GM12873 (cell line): ENCODE results near the gene LRFN5.

Experiments used
- TF ChIP-seq, protein P1 (sequence below): IDR thresholded peaks from 2 replicates; pipeline ENCODE4 v1.5.1; 2012; ENCODE audit warnings: low read depth, mild to moderate bottlenecking, moderate library complexity, low read length, control low read depth; ENCODE audit not compliant: insufficient read depth; ENCODE audit errors: missing control alignments

LRFN5 gene

DNA sequence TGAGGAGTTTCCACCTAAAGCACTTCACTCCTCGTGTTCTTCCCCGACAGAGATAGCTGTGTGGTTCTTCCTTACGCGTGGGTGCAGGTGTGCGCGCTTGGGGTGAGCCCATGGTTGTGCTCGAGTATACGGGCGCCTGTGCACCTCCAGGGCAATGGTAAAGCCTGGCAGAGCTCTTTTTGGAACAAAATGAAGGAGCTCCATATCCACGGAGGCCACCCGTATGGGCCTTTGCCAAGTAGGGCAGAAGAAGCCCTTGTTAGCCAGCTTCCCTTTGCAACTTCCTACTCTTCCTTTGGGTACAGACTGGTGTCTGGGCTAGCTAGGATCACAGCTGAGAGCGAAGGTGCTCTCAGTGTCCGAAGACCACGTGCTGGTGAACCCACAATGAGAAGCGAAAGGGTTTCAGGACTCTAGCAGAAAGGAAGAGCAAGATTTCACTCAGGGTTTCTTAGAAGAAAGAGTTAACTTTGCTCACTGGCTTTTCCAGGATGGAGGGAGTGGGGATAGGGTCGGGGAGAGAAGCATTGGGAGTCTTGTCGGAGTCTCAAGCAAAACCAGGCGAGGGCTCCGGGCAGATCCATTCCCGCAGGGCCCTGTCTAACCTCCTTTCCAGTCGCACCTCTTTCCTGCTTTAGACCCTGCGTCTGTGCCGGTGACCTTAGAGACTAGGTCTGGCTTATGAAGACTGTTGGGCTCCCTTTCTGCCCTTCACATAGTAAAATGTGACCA, 960 bp upstream of the LRFN5 start:
- TF ChIP-seq, protein P1, sequence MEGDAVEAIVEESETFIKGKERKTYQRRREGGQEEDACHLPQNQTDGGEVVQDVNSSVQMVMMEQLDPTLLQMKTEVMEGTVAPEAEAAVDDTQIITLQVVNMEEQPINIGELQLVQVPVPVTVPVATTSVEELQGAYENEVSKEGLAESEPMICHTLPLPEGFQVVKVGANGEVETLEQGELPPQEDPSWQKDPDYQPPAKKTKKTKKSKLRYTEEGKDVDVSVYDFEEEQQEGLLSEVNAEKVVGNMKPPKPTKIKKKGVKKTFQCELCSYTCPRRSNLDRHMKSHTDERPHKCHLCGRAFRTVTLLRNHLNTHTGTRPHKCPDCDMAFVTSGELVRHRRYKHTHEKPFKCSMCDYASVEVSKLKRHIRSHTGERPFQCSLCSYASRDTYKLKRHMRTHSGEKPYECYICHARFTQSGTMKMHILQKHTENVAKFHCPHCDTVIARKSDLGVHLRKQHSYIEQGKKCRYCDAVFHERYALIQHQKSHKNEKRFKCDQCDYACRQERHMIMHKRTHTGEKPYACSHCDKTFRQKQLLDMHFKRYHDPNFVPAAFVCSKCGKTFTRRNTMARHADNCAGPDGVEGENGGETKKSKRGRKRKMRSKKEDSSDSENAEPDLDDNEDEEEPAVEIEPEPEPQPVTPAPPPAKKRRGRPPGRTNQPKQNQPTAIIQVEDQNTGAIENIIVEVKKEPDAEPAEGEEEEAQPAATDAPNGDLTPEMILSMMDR, result no peak

DNA sequence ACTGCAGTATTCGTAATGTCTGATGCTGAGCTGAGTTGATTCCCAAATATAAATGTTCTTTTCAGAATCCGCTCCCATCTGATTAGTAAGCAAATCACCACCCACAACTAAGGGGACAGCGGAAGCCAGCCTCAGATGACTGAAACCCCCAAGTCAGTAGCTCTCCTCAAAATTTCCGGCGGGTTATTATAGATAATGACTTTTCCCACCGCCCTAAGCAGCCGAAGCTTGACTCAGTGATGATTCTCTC, 469 bp upstream of the LRFN5 start:
- TF ChIP-seq, protein P1, result no peak

DNA sequence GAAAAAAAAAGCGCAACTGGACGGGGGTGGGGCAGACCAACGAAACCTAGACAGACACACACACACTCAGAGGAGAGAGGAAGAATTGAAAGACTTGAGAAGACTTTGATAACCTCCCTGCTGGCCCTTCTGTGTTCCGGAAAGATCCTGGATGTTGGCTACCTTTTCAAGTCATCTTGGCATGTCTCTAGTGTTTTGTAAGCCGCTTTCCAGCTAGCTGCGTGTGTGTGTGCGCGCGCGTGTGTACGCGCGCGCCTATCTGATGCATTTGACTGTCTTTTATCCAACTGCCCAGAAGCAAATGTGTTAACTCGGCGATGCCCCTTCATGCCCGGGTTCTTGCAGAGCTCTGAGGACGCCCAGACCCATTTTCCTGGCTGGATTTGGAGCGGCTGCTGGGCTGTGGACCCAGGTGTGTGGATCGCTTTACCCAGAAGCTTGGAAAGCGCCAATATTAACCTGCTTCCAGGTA, 664 bp downstream of the LRFN5 start:
- TF ChIP-seq, protein P1, result no peak

DNA sequence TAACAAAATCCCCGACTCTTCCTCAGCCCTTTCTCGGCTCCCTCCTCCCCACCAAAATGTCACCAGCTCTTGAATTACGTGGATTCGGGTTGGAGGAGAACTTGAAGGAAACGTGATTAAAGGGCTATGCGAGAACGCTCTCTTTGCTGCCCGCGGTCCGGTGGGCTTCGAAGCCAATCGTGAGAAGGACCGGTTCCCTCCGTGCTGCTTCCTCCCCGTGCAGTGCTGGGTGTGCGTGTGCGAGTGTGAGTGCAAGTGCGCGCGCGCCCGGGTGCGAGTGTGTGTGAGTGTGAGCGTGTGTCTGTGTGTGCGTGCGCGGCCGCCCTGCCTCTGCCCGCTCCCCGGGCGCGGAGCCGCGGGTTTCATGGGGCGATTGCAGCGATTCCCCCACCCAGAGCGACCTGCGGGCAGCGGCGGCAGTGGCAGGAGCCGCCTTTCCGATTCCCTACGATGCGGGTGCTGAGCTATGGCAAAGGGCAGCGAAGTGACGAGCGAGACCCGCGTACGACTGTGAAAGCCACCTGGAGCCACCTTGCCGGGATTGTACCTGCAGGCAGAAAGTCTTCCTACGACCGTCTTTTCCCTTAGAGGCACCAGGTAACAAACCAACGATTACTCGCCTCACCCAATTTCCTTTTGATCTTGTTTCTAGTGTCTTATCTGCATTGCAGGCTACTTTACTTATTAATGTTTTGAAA, 1.4 kb downstream of the LRFN5 start:
- TF ChIP-seq, protein P1, result no peak

DNA sequence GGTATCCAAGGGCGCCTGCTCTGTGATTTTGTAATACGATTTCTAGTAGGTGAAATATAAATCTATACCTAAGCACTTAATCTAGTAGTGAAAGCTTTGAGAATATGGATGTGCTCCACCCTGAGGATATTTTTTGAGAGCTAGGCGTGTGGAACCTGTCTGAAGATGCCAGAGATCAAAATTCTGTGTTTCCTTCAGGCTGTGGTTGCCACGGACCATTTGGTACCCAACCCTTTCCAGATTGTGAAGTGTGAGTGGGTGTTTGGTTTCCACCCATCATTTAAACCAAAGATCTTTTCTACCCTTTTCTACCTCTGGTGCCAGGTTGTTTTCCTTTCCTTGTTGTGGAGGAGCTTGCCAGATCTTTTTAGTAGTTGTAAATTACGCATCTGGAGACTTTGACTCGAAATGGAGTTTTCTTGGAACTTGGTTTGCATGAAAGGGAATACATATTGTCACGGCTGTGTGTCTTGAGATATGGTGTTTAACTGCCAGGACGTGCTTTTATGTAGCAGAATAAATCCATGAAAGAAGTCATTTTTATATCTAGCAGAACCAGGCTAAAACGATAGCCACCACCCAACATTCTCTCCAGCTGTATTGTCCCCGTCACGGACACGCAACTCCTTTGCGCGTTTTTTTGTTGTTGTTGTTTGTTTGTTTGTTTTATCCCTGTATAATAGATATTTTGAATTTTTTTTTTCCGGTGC, 2.2 kb downstream of the LRFN5 start:
- TF ChIP-seq, protein P1, result no peak

DNA sequence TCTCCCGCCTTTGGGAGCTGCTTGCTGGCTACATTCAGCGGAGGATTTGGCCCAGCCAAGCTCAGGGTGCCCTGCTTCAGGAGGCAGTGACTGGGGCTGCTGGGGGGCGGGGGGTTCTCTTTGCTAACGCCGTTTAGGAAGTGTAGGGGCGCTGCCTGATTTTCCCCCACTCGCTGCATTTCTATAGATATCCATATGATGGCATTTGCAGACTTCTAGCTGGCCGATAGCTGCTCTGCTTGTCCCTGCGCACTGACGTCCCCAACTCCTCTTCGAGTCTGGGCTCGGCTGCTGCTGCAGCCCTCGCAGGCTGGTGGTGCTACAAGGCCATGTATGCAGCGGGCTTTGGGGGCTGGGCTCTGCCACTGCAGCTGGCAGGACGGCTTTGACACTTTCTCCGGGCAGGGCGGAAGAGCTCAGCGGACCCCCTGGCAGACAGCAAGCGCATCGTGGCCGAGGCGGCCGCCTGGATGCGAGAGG, 3.1 kb downstream of the LRFN5 start:
- TF ChIP-seq, protein P1, result no peak

DNA sequence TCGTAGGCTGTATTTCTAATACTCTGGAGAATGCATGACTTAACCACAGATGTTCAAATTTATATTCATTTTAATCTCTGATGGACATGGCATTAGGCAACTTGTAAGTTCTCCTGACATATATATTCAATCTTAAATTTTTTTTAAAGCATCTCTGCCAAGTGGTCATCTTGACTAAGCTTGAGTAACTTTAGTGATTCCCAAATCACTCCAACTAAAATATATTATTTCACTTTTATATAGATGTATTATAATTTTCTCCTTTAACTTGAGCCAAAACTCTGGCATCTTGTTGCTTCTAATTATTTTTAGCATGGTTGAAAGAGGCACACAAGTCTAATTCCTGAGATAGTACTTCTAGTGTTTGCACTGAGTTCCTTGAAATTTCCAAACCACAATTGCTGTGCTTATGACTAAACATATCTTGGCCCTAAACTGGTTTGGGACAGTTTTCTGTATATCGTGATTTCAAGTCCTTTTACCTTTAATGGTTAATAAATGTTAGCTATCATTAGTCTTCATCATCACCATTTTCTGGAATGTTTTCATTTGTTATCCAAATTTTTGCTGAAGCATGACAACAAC, 8.4 kb downstream of the LRFN5 start:
- TF ChIP-seq, protein P1, result no peak
